ENCODE data around the gene RNASE7.

Gene RNASE7

DNA sequence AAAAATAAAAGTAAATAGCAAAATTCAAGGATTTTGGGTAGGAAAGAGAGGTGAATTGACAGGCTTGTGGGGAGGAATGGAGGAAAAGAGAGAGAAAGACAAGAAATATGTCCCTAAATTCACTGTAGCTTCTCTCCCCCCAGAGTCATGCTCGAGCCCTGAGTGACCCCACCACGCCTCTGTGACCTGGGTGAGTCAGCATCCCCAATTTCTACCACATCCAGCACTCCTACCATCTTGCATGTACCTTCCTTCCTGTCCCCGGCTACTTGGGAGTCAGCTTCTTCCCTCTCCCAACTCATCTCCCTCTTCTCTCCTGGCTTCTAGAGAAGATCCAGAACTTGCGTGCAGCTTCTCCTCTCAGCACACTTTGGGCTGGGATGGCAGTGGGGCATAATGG, 46.5 kb downstream of the RNASE7 start:
- no peak for DNase-seq

GRCh38 chr14:21089271-21089670, 47.1 kb downstream of the RNASE7 start:
- no peak for DNase-seq

DNA sequence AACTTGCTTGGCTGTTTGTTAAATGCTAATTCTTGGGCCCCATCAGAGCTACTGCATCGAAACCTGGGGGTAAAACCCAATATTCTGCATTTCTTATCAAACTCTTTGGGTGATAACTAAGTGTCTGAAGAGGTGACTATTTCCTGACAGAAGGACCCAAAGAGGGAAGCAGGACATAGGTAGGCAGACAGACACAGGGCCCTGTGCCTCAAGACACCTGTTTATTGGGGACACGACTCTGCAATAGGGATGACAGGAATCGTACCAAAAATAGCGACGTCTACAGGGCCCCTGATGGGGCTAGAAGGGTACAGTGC, 47.7 kb downstream of the RNASE7 start:
- DNase-seq, result no peak

GRCh38 chr14:21090194-21090939, 48.2 kb downstream of the RNASE7 start:
- DNase-seq, result no peak

- DNase-seq, result no peak
Measured at GRCh38 chr14:21090940-21091663, 48.9 kb downstream of the RNASE7 start.

DNA sequence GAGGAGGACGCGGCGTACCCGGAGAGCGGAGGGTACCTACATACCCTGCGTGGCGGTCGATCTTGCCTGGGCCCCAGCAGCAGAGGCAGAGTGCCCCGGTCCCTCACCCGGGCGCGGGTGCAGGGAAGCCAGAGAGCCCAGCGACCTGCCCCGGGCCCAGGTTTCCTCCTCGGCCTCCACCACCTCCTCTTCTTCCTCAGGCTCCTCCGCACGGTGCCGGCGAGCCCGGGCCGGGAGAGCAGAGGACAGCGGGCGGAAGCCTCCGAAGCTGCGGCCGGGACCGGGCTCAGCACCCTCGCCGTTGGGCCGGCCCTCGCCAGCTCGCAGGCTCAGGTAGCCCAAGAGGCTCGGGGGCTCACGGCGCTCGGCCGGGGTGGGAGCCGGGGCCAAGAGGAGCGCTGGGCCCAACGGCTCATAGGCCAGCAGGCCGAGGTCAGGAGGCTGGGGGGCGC, 49.7 kb downstream of the RNASE7 start:
- no peak for DNase-seq

DNA sequence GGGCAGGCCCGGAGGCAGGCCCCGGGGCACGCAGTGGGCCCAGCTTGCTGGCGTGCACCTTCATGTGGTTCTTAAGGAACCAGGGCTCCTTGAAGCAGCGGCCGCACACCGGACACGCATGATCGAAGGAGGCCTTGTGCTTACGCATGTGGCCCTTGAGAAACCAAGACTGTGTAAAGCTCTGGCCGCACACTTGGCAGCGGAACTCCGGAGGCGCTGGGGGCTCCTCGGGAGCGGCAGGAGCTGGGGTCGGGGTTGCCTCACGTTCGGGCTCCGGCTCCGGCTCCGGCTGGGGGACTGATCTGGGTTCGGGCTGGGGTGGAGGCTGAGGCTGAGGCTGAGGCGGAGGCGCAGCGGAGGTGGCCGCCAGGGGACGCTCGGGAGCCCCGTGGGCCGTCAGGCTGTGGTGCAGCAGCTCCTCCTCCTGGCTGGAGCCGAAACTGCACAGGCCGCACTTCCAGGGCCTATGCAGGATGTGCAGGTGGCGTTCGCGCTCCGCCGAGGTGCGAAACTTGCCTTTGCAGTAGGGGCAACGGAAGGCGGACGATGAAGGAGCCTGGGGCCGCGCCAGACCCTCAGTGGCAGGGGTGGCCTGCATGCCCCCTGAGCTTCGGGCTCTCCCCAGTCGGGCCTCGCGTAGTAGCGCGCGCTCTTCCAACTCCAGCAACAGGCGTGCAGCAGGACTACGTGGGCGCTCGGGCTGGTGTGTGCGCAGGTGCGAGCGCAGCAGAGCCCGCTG, 50.3 kb downstream of the RNASE7 start:
- peak; percentile 31 to 57 for DNase-seq

DNA sequence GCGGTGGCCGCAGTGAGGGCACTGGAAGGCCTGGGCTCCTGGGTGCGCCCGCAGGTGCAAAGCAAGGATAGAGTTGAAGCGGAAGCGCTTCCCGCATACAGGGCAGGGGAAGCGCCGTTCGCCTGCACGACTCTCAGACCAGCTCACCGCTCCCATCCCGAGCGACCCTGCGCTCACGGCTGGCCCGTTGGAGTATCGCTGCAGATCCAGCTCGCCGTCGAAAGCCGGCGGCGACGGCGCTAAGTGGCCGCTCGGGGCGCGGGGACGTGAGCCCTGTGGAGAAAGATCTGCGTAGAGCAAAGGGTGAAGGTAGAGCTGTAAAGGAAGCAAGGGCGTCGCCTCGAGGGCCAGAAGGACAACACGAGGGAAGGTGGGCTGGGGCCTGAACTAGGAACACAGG, 50.9 kb downstream of the RNASE7 start:
- DNase-seq, result no peak
